Activated naive CD8-positive, alpha-beta T cell treated with anti-CD3 and anti-CD28 coated beads, Interleukin-2, amount 50 U/mL, for 24 hours (primary cell): ENCODE measurements around the gene EXOSC10.
"Not testable (repeated sequence)": the region's sequence is repeated elsewhere in the genome, so short reads cannot be mapped to it uniquely, and the experiment has no call there.

Experiments
- ATAC-seq: fragments of 150-1000 bp; cut with Tn5 transposase; one replicate; pipeline ENCODE4 v1.10.0; 2021
- DNase-seq: peaks from one replicate; pipeline ENCODE4 v3.0.0; 2021
- H3K27ac Mint-ChIP-seq: one replicate; pipeline ENCODE4 v1.8.0; 2021; ENCODE audit warnings: mild to moderate bottlenecking, mixed read lengths
- H3K27me3 Mint-ChIP-seq: one replicate; pipeline ENCODE4 v1.8.0; 2021; ENCODE audit warnings: mixed read lengths
- H3K36me3 Mint-ChIP-seq: one replicate; pipeline ENCODE4 v1.8.0; 2021; ENCODE audit warnings: low read depth, mixed read lengths
- H3K4me1 Mint-ChIP-seq: one replicate; pipeline ENCODE4 v1.8.0; 2021; ENCODE audit warnings: mixed read lengths
- H3K4me3 Mint-ChIP-seq: one replicate; pipeline ENCODE4 v1.8.0; 2021; ENCODE audit warnings: mild to moderate bottlenecking, moderate library complexity, mixed read lengths
- H3K9me3 Mint-ChIP-seq: one replicate; pipeline ENCODE4 v1.8.0; 2021; ENCODE audit warnings: mixed read lengths

The EXOSC10 gene

GRCh38 chr1:11130406-11130805 is 30.7 kb upstream of the EXOSC10 start:
- ATAC-seq (no peak), DNase-seq (no peak)
- no peak overlapping the region for H3K4me3 Mint-ChIP-seq
- peaks cover 3% of the 10 kb centered on the region for H3K4me1 Mint-ChIP-seq
- H3K36me3 Mint-ChIP-seq = peaks cover 49% of the 10 kb centered on the region
- H3K27me3 Mint-ChIP-seq = no peaks in the 10 kb centered on the region
- H3K9me3 Mint-ChIP-seq = no peaks in the 10 kb centered on the region
- H3K27ac Mint-ChIP-seq = no peak overlapping the region

- no peaks in the 10 kb centered on the region for H3K27me3 Mint-ChIP-seq
- ATAC-seq = no peak
- peaks cover 6% of the 10 kb centered on the region for H3K4me1 Mint-ChIP-seq
- no peaks in the 10 kb centered on the region for H3K9me3 Mint-ChIP-seq
- no peak overlapping the region for H3K4me3 Mint-ChIP-seq
- no peak overlapping the region for H3K27ac Mint-ChIP-seq
- H3K36me3 Mint-ChIP-seq = peaks cover 51% of the 10 kb centered on the region
- DNase-seq = no peak
Observed at GRCh38 chr1:11129649-11130390, 30.2 kb upstream of the EXOSC10 start.

- Mint-ChIP-seq H3K4me3 (no peak overlapping the region), H3K9me3 (no peaks in the 10 kb centered on the region), H3K36me3 (peaks cover 46% of the 10 kb centered on the region), H3K27ac (no peak overlapping the region), H3K27me3 (no peaks in the 10 kb centered on the region), H3K4me1 (peaks cover 6% of the 10 kb centered on the region)
- DNase-seq (no peak), ATAC-seq (no peak)
Observed at GRCh38 chr1:11126569-11126968, 26.9 kb upstream of the EXOSC10 start.

- DNase-seq (no peak), ATAC-seq (no peak)
- H3K27ac Mint-ChIP-seq = no peak overlapping the region
- H3K27me3 Mint-ChIP-seq = no peaks in the 10 kb centered on the region
- H3K36me3 Mint-ChIP-seq = peaks cover 46% of the 10 kb centered on the region
- no peaks in the 10 kb centered on the region for H3K9me3 Mint-ChIP-seq
- H3K4me1 Mint-ChIP-seq = peaks cover 6% of the 10 kb centered on the region
- H3K4me3 Mint-ChIP-seq = no peak overlapping the region
Observed at GRCh38 chr1:11125931-11126330, 26.3 kb upstream of the EXOSC10 start.

- peaks cover 41% of the 10 kb centered on the region for H3K36me3 Mint-ChIP-seq
- no peaks in the 10 kb centered on the region for H3K27me3 Mint-ChIP-seq
- H3K27ac Mint-ChIP-seq = no peak overlapping the region
- no peak for ATAC-seq
- H3K4me1 Mint-ChIP-seq = peaks cover 6% of the 10 kb centered on the region
- DNase-seq = no peak
- H3K9me3 Mint-ChIP-seq = no peaks in the 10 kb centered on the region
- H3K4me3 Mint-ChIP-seq = no peak overlapping the region
Observed at GRCh38 chr1:11124965-11125364, 25.3 kb upstream of the EXOSC10 start.

- no peak overlapping the region for H3K27ac Mint-ChIP-seq
- H3K4me1 Mint-ChIP-seq = no peaks in the 10 kb centered on the region
- peaks cover 33% of the 10 kb centered on the region for H3K36me3 Mint-ChIP-seq
- no peaks in the 10 kb centered on the region for H3K27me3 Mint-ChIP-seq
- DNase-seq (no peak), ATAC-seq (no peak)
- no peaks in the 10 kb centered on the region for H3K9me3 Mint-ChIP-seq
- H3K4me3 Mint-ChIP-seq = no peak overlapping the region
Observed at GRCh38 chr1:11116318-11116717, 16.6 kb upstream of the EXOSC10 start.

- ATAC-seq (no peak), DNase-seq (no peak)
- Mint-ChIP-seq H3K27me3 (no peaks in the 10 kb centered on the region), H3K27ac (no peak overlapping the region), H3K4me3 (no peak overlapping the region), H3K36me3 (peaks cover 33% of the 10 kb centered on the region), H3K9me3 (no peaks in the 10 kb centered on the region), H3K4me1 (no peaks in the 10 kb centered on the region)
Observed at GRCh38 chr1:11114966-11115365, 15.3 kb upstream of the EXOSC10 start.

- no peak for DNase-seq
- no peak for ATAC-seq
- no peak overlapping the region for H3K27ac Mint-ChIP-seq
- H3K4me1 Mint-ChIP-seq = no peaks in the 10 kb centered on the region
- H3K27me3 Mint-ChIP-seq = no peaks in the 10 kb centered on the region
- no peaks in the 10 kb centered on the region for H3K9me3 Mint-ChIP-seq
- H3K4me3 Mint-ChIP-seq = no peak overlapping the region
- H3K36me3 Mint-ChIP-seq = peaks cover 46% of the 10 kb centered on the region
Observed at GRCh38 chr1:11109047-11109760, 9.5 kb upstream of the EXOSC10 start.

- DNase-seq (no peak), ATAC-seq (no peak)
Observed at GRCh38 chr1:11107599-11107998, 7.9 kb upstream of the EXOSC10 start.

GRCh38 chr1:11105586-11105985 is 5.9 kb upstream of the EXOSC10 start:
- H3K4me3 Mint-ChIP-seq = no peak overlapping the region
- H3K36me3 Mint-ChIP-seq = peaks cover 22% of the 10 kb centered on the region
- H3K27me3 Mint-ChIP-seq = no peaks in the 10 kb centered on the region
- DNase-seq = no peak
- no peak for ATAC-seq
- H3K4me1 Mint-ChIP-seq = no peaks in the 10 kb centered on the region
- H3K9me3 Mint-ChIP-seq = no peaks in the 10 kb centered on the region
- H3K27ac Mint-ChIP-seq = no peak overlapping the region

More at GRCh38 chr1:11107599-11107998, 7.9 kb upstream of the EXOSC10 start:
- Mint-ChIP-seq H3K36me3 (peaks cover 33% of the 10 kb centered on the region), H3K27ac (no peak overlapping the region), H3K4me1 (no peaks in the 10 kb centered on the region), H3K9me3 (no peaks in the 10 kb centered on the region), H3K27me3 (no peaks in the 10 kb centered on the region), H3K4me3 (no peak overlapping the region)

GRCh38 chr1:11101347-11101746 is 1.7 kb upstream of the EXOSC10 start:
- H3K4me1 Mint-ChIP-seq = peaks cover 11% of the 10 kb centered on the region
- H3K9me3 Mint-ChIP-seq = no peaks in the 10 kb centered on the region
- no peak overlapping the region for H3K27ac Mint-ChIP-seq
- H3K27me3 Mint-ChIP-seq = no peaks in the 10 kb centered on the region
- peaks cover 11% of the 10 kb centered on the region for H3K36me3 Mint-ChIP-seq
- H3K4me3 Mint-ChIP-seq = no peak overlapping the region
- DNase-seq = no peak
- ATAC-seq = no peak

- Mint-ChIP-seq H3K4me1 (peaks cover 11% of the 10 kb centered on the region), H3K36me3 (peaks cover 13% of the 10 kb centered on the region)
- not testable (repeated sequence) for H3K9me3 Mint-ChIP-seq, ATAC-seq, H3K27me3 Mint-ChIP-seq, H3K27ac Mint-ChIP-seq, H3K4me3 Mint-ChIP-seq, DNase-seq
Observed at GRCh38 chr1:11100806-11101205, 1.1 kb upstream of the EXOSC10 start.

GRCh38 chr1:11100149-11100493 is 452 bp upstream of the EXOSC10 start:
- Mint-ChIP-seq H3K4me3 (peak overlapping the region; percentile 93), H3K36me3 (peaks cover 14% of the 10 kb centered on the region), H3K4me1 (peaks cover 11% of the 10 kb centered on the region), H3K9me3 (no peaks in the 10 kb centered on the region), H3K27ac (peak overlapping the region; percentile 91), H3K27me3 (no peaks in the 10 kb centered on the region)
- ATAC-seq (no peak), DNase-seq (peak; percentile 6)

- Mint-ChIP-seq H3K4me3 (peak overlapping the region; percentile 93), H3K36me3 (peaks cover 13% of the 10 kb centered on the region), H3K9me3 (no peaks in the 10 kb centered on the region), H3K4me1 (peaks cover 11% of the 10 kb centered on the region), H3K27me3 (no peaks in the 10 kb centered on the region), H3K27ac (peak overlapping the region; percentile 91)
- no peak for ATAC-seq
- no peak for DNase-seq
Observed at GRCh38 chr1:11098931-11099309, 749 bp downstream of the EXOSC10 start.

GRCh38 chr1:11083784-11084183 is 15.9 kb downstream of the EXOSC10 start:
- not testable (repeated sequence) for H3K9me3 Mint-ChIP-seq, H3K4me1 Mint-ChIP-seq, H3K27me3 Mint-ChIP-seq, ATAC-seq, DNase-seq, H3K27ac Mint-ChIP-seq, H3K4me3 Mint-ChIP-seq
- peaks cover 61% of the 10 kb centered on the region for H3K36me3 Mint-ChIP-seq
